ENCODE data around the gene TNIK.
A peak's percentile ranks its signal among the peaks of the same experiment; 100 is the strongest.

Gene TNIK

DNA sequence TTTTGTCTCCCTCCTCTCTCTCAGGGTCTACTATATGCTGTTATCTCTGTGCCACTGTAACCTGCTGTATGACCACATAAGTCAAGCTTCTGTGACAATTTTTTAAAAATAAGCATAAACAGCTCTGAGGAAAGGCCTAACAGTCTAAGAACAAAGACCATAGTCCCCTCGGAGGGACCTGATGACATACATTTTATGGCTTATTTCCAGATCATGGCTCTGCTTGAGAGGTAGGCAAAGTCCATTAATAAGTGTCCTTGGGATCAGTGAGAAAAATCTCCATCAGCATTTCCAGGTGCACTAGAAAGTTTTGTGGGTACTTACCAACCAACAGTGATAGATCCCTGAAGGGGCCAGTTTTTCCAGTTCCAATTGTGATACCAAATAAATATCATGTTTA, 123.8 kb downstream of the TNIK start:
- DNase-seq: no peak

GRCh38 chr3:171335559-171335958, 124.6 kb downstream of the TNIK start:
- no peak for DNase-seq

- no peak for DNase-seq
Observed at GRCh38 chr3:171334465-171334811, 125.8 kb downstream of the TNIK start.

DNA sequence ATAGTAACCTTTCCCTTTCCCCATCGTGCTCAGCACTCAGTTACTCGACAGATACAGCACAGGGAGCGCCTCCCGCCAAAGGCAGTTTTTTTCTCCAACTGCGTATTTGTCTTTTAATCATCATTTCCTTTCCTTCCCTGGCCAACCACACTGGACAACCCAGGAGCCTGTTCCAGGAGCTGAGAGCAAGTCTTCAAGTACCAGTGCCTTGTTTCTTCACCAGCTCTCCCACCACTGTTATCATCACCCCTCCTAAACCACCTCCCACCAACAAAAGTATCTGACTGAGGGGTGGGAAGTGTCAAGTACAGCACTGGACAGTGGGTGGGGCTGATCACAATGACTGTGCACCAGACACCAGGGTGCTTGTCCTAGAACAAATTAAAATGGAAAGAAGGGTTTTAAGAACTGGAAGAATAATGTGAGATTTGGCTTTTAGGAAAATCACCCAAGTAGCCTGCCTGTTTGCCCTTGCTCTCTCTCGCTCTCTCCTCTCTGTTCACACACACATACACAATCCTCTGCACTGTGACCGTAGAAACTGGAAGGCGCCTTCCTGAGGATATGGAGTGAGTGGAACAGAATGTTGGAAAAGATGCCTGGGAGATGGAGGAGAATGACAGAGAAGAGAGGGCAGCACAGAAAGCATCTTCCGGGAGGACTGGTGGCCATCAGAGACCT, 126.3 kb downstream of the TNIK start:
- DNase-seq: no peak

GRCh38 chr3:171330938-171331337, 129.3 kb downstream of the TNIK start:
- no peak for DNase-seq

- no peak for DNase-seq
Observed at GRCh38 chr3:171329746-171330145, 130.5 kb downstream of the TNIK start.

GRCh38 chr3:171328419-171329082, 131.7 kb downstream of the TNIK start:
- peak in 4 of 5 experiments; percentile 3 to 78 (median 38) for DNase-seq

GRCh38 chr3:171327441-171328174, 132.6 kb downstream of the TNIK start:
- no peak for DNase-seq

DNA sequence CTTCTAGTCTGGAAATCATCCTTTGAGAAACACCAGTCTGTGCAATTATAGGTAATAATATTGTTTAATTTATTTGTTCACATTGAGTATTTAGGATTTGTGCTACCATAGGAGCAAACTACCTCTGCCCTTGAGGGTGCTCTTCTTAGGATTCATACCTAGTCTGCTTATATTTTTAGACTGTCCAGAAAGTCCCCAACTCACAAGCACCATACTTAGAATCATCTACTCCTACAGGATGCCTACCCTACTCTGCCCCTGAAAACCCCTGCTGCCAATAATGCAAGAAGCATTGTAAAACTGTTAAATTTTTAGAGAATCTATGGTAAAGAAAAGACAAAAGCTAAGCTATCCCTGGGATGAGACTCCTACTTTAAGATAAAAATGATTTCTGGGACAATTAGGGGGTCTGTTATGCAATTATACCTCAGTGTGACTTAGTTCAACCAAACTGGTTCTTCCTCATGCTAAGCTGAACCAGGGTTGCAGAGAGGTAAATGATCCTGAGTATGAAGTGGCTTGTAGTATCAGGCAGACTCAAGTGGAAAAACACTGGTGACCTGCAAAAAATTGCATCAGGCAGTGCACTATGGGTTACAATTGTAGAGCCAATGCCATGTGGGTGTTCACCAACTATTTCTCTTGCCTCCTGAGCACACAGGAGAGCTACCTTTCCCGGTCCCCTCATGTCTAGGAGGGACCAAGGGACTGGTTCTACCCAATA, 133.3 kb downstream of the TNIK start:
- DNase-seq: no peak

- no peak for DNase-seq
Observed at GRCh38 chr3:171323938-171324536, 136.2 kb downstream of the TNIK start.

DNA sequence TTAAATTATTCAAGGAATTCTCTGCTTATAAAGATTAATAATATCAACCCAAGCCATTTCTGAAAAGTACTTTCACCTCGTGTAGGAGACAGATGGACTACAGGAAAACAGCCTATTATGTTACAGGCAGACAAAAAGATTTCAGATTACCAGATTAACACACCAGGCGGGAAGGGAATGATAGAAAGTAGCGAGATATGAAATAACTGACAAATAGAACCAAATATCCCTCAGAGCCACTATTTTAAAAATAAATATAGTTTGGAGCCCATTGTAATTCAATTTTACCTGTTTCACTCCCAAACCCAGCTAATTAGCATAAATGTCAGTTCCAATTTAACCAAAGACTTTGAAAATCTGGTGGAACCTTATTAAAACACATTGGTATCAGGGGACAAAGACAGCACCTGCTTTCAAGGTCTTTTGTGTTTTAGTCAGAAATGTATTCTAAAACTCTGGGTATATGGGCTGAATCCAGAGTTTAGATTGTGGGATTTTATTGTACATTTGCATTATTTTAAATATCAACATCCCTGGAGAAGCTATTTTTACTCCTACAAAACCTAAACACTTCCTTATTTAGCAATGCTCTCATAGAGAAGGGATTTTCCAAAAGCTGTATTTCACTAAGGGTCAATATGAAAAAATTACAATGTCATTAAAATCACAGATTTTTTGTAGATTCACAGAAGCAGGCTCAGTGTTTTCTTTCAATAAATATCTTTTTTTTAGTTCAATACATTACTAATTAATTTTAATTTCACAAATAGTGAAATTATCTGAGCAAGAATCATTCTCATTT, 138.4 kb downstream of the TNIK start:
- DNase-seq: no peak

DNA sequence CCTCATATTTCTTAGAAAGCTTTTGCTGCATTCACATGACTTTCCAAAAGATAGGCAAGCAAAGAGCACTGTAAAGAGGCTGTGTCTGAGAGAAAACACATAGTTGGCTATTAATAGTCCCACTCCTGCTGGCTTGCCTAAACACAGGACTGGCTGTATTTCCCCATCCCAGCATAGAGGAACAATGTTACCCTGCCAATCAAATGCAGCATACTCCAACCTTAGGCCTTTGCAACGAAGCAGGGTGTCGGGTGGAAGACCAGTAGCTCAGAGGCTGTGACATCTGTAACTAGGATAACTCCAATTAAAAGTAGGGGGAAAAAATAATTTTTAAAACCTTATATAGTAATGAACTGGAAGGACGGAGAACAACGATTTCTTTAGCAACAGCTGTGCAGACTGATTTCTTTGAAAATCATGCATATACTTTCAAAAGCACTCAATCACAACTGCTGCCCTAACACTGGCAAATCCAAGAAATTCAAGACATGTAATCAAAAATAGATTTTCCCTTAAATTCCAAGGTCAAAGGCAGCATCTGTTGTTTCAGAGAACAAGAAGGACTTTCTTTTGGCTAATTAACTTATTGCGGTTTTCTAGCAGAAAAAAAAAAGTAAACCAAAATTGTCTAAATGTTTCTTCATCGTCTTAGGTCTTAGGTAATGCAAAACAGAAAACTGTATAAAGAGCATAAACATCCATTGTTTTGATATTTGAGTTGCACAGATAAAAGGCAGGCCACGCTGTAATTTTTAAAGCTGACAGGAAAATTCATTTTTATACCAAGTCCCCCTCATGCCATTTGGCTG, 139.3 kb downstream of the TNIK start:
- DNase-seq: no peak

GRCh38 chr3:171317171-171317570, 143.0 kb downstream of the TNIK start:
- no peak for DNase-seq

- DNase-seq: no peak
Observed at GRCh38 chr3:171315919-171316318, 144.3 kb downstream of the TNIK start.

DNA sequence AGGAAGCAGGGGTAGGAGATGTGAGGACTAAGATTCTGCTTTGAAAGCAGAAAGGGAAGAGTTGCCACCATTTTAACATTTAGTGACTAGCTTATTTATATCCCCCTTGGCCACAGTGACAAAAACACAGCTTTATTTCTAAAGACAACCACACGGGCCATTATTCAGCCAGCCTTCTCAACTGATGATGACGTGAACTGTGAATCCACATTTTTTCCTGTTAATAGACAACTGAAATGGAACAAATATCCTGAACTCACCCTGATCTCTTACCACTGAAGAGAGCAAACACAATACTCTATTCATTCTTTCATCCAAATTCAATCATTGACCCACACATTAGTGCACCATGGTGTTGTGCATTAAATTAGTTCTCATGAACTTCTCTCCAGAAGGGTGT, 145.1 kb downstream of the TNIK start:
- DNase-seq: no peak

- DNase-seq: no peak
Observed at GRCh38 chr3:171314341-171314740, 145.9 kb downstream of the TNIK start.

GRCh38 chr3:171313702-171314101, 146.5 kb downstream of the TNIK start:
- DNase-seq: no peak

GRCh38 chr3:171312741-171313140, 147.5 kb downstream of the TNIK start:
- DNase-seq: no peak

DNA sequence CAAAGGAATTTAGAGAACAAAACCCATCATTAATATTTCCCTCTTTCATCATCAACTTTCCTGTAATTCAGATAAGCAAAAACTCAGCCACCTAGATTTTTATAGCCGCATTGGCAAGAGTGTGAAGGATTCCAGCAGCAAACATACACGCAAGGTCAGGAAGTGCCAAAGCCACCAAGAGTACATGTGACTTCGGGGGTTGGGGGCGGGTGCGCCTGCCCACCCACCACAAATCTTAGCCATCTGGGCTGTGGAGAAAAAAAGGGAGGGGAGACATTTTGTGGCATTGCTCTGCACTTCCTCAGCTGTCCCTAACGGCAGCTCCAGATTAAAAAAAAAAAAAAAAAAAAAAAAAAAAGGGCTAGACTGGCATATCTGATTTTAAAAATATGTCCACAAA, 148.4 kb downstream of the TNIK start:
- peak in 1 of 5 experiments; percentile 15 for DNase-seq

DNA sequence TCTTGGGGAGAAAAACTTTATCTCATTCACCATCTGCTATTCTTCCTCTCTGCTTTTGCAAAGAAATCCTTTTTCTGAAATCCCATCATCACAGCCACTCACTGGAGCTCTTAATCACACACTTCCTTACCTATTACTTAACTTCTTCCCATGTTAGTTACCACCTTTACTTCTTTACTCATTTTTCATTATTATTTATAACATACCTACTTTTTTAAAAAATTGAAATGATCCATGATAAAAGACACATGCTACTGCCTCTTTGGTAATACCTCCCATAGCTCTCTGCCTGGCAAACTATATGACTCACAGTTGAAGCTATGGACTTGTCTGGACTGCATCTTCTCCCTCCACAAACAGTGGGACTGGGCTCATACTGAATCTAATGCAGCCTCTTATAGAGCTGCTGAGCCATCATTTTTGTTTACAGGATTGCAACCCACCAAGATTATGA, 150.3 kb downstream of the TNIK start:
- no peak for DNase-seq

- no peak for DNase-seq
Observed at GRCh38 chr3:171307988-171308387, 152.2 kb downstream of the TNIK start.
